WTC11 (cell line): ENCODE results near the gene LAMP2.

Experiments used
- CREB1 ChIP-seq: sonication (generic); formaldehyde crosslinking; IDR thresholded peaks from 2 replicates; pipeline ENCODE4 v1.8.0; 2023; ENCODE audit warnings: mild to moderate bottlenecking, missing genetic modification reagents
- TF ChIP-seq, protein P1 (sequence below): sonication (generic); formaldehyde crosslinking; IDR thresholded peaks from 2 replicates; pipeline ENCODE4 v1.8.1; 2022; ENCODE audit warnings: missing genetic modification reagents, borderline replicate concordance
- TF ChIP-seq, protein P2 (sequence below): sonication (generic); formaldehyde crosslinking; IDR thresholded peaks from 2 replicates; pipeline ENCODE4 v1.8.1; 2023; ENCODE audit warnings: mild to moderate bottlenecking, missing genetic modification reagents, moderate library complexity

GRCh38 chrX:120378570-120378969 lies 90.5 kb downstream of the LAMP2 start:
- TF ChIP-seq CREB1 (CRISPR knock-in tag): no peak
- TF ChIP-seq, protein P1, sequence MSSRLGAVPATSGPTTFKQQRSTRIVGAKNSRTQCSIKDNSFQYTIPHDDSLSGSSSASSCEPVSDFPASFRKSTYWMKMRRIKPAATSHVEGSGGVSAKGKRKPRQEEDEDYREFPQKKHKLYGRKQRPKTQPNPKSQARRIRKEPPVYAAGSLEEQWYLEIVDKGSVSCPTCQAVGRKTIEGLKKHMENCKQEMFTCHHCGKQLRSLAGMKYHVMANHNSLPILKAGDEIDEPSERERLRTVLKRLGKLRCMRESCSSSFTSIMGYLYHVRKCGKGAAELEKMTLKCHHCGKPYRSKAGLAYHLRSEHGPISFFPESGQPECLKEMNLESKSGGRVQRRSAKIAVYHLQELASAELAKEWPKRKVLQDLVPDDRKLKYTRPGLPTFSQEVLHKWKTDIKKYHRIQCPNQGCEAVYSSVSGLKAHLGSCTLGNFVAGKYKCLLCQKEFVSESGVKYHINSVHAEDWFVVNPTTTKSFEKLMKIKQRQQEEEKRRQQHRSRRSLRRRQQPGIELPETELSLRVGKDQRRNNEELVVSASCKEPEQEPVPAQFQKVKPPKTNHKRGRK (CRISPR knock-in tag): no peak
- TF ChIP-seq, protein P2, sequence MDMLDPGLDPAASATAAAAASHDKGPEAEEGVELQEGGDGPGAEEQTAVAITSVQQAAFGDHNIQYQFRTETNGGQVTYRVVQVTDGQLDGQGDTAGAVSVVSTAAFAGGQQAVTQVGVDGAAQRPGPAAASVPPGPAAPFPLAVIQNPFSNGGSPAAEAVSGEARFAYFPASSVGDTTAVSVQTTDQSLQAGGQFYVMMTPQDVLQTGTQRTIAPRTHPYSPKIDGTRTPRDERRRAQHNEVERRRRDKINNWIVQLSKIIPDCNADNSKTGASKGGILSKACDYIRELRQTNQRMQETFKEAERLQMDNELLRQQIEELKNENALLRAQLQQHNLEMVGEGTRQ: no peak
